ENCODE results near the gene GALNTL6.

GALNTL6 gene

GRCh38 chr4:172865103-172865502 lies 1051.9 kb downstream of the GALNTL6 start:
- TF ChIP-seq CTCF (IDR thresholded peaks at IDR 0.05; ENCODE audit: borderline replicate concordance, insufficient read depth, low read depth, low read length): no peak
- H3K4me3 ChIP-seq (ENCODE audit: low read depth, low read length): no peak overlapping the region

- TF ChIP-seq CTCF (IDR thresholded peaks at IDR 0.05; ENCODE audit: borderline replicate concordance, insufficient read depth, low read depth, low read length): no peak
- no peak overlapping the region for H3K4me3 ChIP-seq (ENCODE audit: low read depth, low read length)
Measured at GRCh38 chr4:172865531-172866127, 1052.4 kb downstream of the GALNTL6 start.

GRCh38 chr4:172866421-172866820 lies 1053.2 kb downstream of the GALNTL6 start:
- H3K4me3 ChIP-seq (ENCODE audit: low read depth, low read length): no peak overlapping the region
- no peak for TF ChIP-seq CTCF (IDR thresholded peaks at IDR 0.05; ENCODE audit: borderline replicate concordance, insufficient read depth, low read depth, low read length)

GRCh38 chr4:172867835-172868234 lies 1054.6 kb downstream of the GALNTL6 start:
- H3K4me3 ChIP-seq (ENCODE audit: low read depth, low read length): no peak overlapping the region
- TF ChIP-seq CTCF (IDR thresholded peaks at IDR 0.05; ENCODE audit: borderline replicate concordance, insufficient read depth, low read depth, low read length): no peak

GRCh38 chr4:172868271-172868670 lies 1055.1 kb downstream of the GALNTL6 start:
- TF ChIP-seq CTCF (IDR thresholded peaks at IDR 0.05; ENCODE audit: borderline replicate concordance, insufficient read depth, low read depth, low read length): no peak
- H3K4me3 ChIP-seq (ENCODE audit: low read depth, low read length): no peak overlapping the region

- H3K4me3 ChIP-seq (ENCODE audit: low read depth, low read length): no peak overlapping the region
- TF ChIP-seq CTCF (IDR thresholded peaks at IDR 0.05; ENCODE audit: borderline replicate concordance, insufficient read depth, low read depth, low read length): no peak
Measured at GRCh38 chr4:172869621-172870268, 1056.5 kb downstream of the GALNTL6 start.

GRCh38 chr4:172871381-172871780 lies 1058.2 kb downstream of the GALNTL6 start:
- H3K4me3 ChIP-seq (ENCODE audit: low read depth, low read length): no peak overlapping the region
- TF ChIP-seq CTCF (IDR thresholded peaks at IDR 0.05; ENCODE audit: borderline replicate concordance, insufficient read depth, low read depth, low read length): no peak
